GM19468 (cell line): ENCODE data around the gene RPAP2.
"Not testable (repeated sequence)": the region's sequence is repeated elsewhere in the genome, so short reads cannot be mapped to it uniquely, and the experiment has no call there.

Experiments
- ATAC-seq: cut with Tn5 transposase; IDR thresholded peaks from one replicate; pipeline ENCODE4 v1.9.1; 2021; ENCODE audit warnings: mild to moderate bottlenecking, moderate library complexity, moderate number of reproducible peaks; ENCODE audit not compliant: unreplicated experiment; ENCODE audit errors: extremely low read depth

The RPAP2 gene

GRCh38 chr1:92317836-92318493, 19.1 kb downstream of the RPAP2 start:
- no peak for ATAC-seq

DNA sequence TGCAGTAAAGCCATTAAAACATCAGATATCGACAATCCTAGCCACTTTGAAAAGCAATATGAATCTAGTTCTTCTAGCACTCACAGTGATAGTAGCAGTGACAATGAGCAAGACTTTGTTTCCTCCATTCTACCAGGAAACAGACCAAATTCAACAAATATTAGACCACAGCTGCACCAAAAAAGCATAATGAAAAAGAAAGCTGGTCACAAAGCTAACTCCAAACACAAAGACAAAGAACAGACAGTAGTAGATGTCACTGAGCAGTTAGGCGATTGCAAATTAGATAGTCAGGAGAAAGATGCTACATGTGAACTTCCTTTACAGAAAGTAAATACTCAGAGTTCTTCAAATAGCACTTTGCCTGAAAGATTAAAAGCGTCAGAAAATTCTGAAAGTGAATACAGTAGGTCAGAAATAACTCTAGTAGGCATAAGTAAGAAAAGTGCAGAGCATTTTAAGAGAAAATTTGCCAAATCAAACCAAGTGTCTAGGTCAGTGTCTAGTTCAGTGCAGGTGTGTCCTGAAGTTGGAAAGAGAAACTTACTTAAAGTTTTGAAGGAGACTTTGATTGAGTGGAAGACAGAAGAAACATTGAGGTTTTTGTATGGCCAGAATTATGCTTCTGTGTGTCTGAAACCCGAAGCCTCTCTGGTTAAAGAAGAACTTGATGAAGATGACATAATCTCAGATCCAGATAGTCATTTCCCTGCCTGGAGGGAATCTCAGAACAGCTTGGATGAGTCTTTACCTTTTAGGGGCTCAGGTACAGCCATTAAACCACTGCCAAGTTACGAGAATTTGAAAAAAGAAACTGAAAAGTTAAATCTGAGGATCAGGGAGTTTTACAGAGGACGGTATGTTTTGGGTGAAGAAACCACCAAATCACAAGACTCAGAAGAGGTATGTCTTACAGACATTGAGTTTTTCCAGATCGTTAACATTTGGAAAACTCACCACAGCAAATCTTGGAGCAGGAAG, 24.9 kb downstream of the RPAP2 start:
- no peak for ATAC-seq

- ATAC-seq, result no peak
Observed at GRCh38 chr1:92324784-92325183, 25.9 kb downstream of the RPAP2 start.

DNA sequence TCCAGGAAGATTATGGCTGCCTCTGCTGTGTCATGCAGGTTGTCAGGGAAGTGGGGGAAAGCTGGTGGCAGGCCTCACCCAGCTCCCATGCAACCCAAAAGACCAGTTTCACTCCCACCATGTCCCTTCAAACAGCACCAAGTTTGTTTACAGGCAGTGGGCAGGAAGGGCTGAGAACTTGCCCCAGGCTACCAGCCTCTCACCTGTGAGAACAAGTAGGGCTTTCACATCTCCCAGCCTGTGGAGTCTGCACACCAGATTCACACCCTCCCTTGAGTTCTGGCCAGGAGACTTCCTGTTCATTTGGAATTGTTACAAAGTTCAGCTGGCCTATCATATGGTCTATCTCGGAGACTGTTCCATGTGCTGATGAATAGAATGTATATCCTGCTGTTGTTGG, 27.8 kb downstream of the RPAP2 start:
- no peak for ATAC-seq

DNA sequence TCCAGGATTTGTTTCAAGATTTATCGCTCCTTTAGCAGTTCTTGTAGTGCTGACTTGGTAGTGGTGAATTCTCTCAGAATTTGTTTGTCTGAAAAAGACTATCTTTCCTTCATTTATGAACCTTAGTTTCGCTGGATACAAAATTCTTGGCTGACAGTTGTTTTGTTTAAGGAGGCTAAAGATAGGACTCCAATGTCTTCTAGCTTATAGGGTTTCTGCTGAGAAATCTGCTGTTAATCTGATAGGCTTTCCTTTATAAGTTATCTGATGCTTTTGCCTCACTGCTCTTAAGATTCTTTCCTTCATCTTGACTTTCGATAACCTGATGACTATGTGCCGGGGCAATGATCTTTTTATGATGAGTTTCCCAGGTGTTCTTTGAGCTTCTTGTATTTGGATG, 28.9 kb downstream of the RPAP2 start:
- ATAC-seq, result no peak

GRCh38 chr1:92329347-92330129, 30.7 kb downstream of the RPAP2 start:
- no peak for ATAC-seq

DNA sequence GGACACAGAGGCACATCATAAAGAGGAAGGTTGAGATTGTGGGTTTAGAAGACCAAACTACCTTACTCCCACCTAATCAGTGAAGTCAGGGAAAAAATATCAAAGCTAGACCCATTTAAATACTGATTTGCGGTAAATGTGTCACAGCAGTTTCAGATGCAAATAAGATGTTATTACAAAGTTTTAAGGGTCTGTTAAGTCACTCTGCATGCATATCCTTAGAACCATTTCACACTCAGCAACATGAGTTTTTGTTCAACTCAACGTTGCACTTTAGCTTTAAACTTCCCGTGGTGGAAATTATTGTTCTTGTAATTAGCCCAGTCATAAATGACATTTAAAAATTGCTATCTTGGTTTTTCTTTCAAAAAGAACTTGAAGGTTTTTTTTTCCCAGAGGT, 34.8 kb downstream of the RPAP2 start:
- no peak for ATAC-seq

DNA sequence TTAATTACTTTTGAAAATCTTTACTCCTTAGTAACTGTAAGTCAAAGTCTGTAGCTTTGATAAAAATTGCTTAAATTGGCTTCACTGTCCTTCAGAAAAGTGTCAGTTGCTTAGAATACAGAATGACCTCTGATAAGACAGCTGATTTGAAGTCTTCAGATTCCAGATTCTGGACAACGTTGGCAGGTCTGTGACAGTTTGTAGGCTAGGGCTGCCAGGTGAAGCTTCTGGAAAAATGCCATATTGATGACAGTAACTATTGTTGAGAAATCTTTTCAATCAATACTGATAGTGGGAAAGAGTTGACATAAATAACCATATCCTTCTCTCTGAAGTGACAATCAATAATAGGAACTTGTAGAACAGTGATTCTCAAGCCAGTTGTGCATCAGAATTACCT, 41.3 kb downstream of the RPAP2 start:
- no peak for ATAC-seq

DNA sequence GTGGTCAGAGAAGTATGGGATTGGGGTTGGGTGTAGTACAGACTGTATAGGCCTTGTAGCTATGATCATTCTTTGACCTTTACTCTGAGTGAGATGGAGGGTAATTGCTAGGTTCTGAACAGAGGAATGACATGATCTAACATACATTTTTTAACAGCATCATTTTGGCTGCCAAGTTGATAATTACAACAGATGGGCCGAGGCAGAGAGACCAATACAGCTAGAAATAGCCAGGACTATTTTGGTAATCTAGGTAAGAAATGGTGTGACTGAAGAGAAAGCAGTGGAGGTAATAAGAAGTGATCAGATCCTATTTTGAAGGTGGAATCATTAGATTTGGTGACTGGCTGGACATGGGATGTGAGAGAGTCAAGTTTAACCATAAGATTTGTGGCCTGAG, 43.5 kb downstream of the RPAP2 start:
- no peak for ATAC-seq

DNA sequence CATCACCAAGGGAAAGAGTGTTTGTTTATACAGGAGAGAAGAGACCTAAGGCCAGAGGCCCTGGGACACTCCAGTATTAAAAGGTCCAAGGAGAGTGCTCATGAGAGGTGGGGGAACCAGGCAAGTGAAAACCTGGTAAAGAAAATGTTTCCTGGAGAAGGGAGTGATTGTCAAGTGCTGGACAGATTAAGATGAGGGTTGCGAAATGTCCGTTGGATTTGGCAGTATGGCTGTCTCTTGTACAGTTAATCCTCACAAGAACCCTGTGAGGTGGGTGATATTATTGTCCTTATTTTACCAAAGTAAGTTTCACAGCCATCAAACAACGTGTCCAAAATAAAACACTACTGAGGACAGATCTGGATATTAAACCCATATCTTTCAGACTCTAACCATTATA, 44.2 kb downstream of the RPAP2 start:
- no peak for ATAC-seq

- no peak for ATAC-seq
Observed at GRCh38 chr1:92346866-92347640, 48.2 kb downstream of the RPAP2 start.

GRCh38 chr1:92352856-92353255, 54.0 kb downstream of the RPAP2 start:
- ATAC-seq, result no peak

GRCh38 chr1:92354259-92354658, 55.4 kb downstream of the RPAP2 start:
- ATAC-seq, result no peak

GRCh38 chr1:92356956-92357355, 58.1 kb downstream of the RPAP2 start:
- ATAC-seq, result no peak

DNA sequence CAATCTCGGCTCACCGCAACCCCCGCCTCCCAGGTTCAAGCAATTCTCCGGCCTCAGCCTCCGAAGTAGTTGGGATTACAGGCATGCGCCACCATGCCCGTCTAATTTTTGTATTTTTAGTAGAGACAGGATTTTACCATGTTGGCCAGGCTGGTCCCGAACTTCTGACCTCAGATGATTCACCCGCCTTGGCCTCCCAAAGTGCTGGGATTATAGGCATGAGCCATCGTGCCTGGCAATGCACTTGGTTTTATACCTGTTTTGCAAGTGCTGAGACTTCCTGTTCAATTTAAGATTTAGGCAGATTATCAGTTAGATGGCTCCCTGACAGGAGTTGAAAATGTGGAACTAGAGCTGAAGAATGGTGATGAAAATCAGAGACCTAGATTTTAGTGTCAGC, 60.5 kb downstream of the RPAP2 start:
- not testable (repeated sequence) for ATAC-seq

GRCh38 chr1:92359986-92360385, 61.1 kb downstream of the RPAP2 start:
- ATAC-seq, result no peak

DNA sequence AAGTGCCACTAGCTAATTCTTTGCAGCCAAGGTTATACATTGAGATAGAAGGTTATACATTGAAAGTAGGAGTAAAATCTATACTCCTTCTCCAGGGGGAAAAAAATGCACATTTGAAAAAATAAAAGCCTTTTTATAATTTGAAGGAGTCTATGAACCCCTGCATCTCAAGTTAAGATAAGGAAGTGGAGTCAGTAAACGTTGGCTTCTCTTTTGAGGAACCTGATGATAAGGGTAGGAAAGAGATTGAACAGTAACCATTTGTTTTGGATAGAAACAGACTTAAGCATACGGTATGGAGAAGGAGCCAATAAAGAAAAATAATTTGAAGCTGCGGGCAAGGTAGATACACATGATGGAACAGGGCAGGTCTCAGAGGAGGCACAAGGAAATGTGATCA, 64.1 kb downstream of the RPAP2 start:
- no peak for ATAC-seq

DNA sequence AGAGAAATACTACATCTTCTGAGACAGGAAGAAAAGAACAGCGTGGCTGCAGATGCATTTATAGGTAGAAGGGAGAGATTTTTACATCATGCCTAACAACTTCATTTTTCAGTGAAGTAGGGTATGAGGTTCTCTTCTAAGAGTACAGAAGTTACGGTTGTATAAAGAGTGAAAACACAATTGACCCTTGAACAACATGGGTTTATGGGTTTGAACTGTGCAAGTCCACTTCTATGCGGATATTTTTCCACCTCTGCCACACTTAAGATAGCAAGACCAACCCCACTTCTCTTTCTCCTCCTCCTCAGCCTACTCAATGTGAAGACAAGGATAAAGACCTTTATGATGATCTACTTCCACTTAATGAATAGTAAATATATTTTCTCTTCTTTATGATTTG, 64.5 kb downstream of the RPAP2 start:
- ATAC-seq, result no peak

DNA sequence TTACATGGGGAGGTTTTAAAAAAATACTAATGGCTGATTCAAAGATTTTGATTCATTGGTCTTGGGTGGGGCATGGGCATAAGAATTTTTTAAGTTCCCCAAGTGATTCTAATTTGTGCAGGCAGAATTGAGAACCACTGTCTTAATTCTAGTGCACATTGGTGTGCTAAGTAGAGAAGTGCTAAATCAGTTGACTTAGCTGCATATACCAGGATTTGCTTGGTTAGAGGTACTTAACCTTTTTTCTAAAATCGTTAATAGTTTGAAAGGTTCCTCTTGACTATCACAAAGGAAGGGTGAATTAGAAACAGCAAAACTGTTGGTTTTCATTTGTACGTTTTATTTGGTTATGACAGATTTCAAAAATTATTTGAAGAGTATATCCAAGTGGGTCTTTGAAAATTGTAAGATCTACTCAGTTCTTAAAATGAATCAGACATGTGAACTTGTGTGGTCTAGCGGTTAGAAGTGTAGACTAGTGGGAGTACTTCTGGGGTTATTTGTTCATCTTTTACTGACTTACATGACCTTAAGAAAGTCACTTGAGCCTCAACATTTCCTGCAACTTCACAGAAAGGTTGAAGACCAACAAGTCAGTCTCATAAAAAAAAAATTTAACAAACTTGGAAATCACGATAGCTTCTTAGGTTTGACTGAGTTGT, 66.7 kb downstream of the RPAP2 start:
- ATAC-seq, result no peak

DNA sequence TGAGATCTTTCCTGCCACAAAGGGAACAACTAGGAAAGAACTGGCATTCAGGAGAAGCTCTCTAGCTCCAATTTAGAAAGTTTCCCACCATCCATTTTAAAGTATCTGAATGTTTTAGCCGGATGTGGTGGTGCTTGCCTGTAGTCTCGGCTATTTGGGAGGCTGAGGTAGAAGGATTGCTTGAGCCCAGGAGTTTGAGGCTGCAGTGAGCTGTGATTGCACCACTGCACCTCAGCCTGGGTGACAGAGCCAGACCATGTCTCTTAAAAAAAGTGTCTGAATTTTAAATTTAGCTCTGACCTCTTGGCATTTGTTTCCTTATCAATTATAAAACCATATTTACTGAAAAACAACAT, 67.2 kb downstream of the RPAP2 start:
- ATAC-seq, result no peak
